ENCODE data around the gene FYCO1. TPM values are rescaled to one million over a fixed set of nuclear protein-coding genes. Genes with fewer than 3 reads are reported as not detected.

Gene FYCO1
- total RNA-seq, 1 donor from 2014 or later = 7.9 TPM

DNA sequence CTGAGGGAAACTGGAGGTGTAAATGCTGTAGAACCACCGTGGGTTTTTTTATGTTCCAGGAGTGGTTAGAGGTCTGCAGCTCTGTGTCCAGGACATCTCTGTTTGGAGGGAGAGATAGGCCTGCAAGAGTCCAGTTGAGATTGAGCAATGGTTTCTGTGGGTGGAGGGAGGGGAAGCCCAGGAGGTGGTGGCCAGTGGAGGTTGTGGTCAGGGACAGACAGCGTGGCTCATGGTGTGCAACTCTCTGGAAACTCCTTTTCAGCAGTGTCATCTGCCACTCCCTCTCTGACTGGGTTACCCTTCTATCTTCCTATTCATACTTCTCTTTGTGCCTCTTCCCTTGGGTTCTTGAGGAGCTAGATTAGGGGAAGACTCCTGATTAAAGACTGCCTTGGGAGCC lies 22.1 kb upstream of the FYCO1 start:
- FAIRE-seq = peak; percentile 43
- Histone ChIP-seq H3K36me3 (ENCODE audit: control insufficient read depth, insufficient read depth, low read length) (no peaks in the 10 kb centered on the region), H3K4me3 (ENCODE audit: low read depth, low read length) (no peak overlapping the region), H3K27me3 (ENCODE audit: control insufficient read depth, insufficient read depth, low read length) (peaks cover 2% of the 10 kb centered on the region)
- DNase-seq (ENCODE audit: low read depth) = no peak
- TF ChIP-seq, protein P1, sequence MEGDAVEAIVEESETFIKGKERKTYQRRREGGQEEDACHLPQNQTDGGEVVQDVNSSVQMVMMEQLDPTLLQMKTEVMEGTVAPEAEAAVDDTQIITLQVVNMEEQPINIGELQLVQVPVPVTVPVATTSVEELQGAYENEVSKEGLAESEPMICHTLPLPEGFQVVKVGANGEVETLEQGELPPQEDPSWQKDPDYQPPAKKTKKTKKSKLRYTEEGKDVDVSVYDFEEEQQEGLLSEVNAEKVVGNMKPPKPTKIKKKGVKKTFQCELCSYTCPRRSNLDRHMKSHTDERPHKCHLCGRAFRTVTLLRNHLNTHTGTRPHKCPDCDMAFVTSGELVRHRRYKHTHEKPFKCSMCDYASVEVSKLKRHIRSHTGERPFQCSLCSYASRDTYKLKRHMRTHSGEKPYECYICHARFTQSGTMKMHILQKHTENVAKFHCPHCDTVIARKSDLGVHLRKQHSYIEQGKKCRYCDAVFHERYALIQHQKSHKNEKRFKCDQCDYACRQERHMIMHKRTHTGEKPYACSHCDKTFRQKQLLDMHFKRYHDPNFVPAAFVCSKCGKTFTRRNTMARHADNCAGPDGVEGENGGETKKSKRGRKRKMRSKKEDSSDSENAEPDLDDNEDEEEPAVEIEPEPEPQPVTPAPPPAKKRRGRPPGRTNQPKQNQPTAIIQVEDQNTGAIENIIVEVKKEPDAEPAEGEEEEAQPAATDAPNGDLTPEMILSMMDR (IDR thresholded peaks at IDR 0.05; ENCODE audit: insufficient read depth, low read length, severe bottlenecking) = no peak

- TF ChIP-seq, protein P1 (IDR thresholded peaks at IDR 0.05; ENCODE audit: insufficient read depth, low read length, severe bottlenecking) = no peak
- peaks cover 4% of the 10 kb centered on the region for H3K27me3 ChIP-seq (ENCODE audit: control insufficient read depth, insufficient read depth, low read length)
- DNase-seq (ENCODE audit: low read depth) (no peak), FAIRE-seq (no peak)
- no peaks in the 10 kb centered on the region for H3K36me3 ChIP-seq (ENCODE audit: control insufficient read depth, insufficient read depth, low read length)
- no peak overlapping the region for H3K4me3 ChIP-seq (ENCODE audit: low read depth, low read length)
Measured at GRCh38 chr3:46013316-46014094, 17.9 kb upstream of the FYCO1 start.

DNA sequence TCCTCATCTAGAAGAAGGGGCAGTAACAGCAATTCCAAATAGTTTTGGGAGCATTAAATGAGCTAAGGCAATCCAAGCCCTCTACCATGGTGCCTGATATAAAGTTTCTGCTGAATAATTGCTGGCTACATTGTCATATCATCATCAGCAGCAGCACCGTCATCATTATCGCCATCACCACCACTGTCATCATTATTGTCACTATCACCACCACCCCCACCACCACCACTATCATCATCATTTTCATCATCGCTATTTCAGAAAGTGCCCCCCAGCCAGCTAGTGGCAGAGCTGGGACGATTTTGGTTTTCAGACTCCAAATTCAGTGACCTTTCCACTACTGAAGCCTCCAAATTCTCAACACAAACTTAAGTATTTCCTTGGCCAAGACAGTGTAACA lies 16.6 kb upstream of the FYCO1 start:
- TF ChIP-seq, protein P1 (IDR thresholded peaks at IDR 0.05; ENCODE audit: insufficient read depth, low read length, severe bottlenecking) = no peak
- FAIRE-seq (no peak), DNase-seq (ENCODE audit: low read depth) (no peak)
- H3K36me3 ChIP-seq (ENCODE audit: control insufficient read depth, insufficient read depth, low read length) = no peaks in the 10 kb centered on the region
- H3K4me3 ChIP-seq (ENCODE audit: low read depth, low read length) = no peak overlapping the region
- peaks cover 4% of the 10 kb centered on the region for H3K27me3 ChIP-seq (ENCODE audit: control insufficient read depth, insufficient read depth, low read length)

- H3K4me3 ChIP-seq (ENCODE audit: low read depth, low read length) = no peak overlapping the region
- no peaks in the 10 kb centered on the region for H3K36me3 ChIP-seq (ENCODE audit: control insufficient read depth, insufficient read depth, low read length)
- DNase-seq (ENCODE audit: low read depth) (no peak), FAIRE-seq (no peak)
- peaks cover 4% of the 10 kb centered on the region for H3K27me3 ChIP-seq (ENCODE audit: control insufficient read depth, insufficient read depth, low read length)
- TF ChIP-seq, protein P1 (IDR thresholded peaks at IDR 0.05; ENCODE audit: insufficient read depth, low read length, severe bottlenecking) = no peak
Measured at GRCh38 chr3:46010519-46011113, 15.0 kb upstream of the FYCO1 start.

- no peaks in the 10 kb centered on the region for H3K36me3 ChIP-seq (ENCODE audit: control insufficient read depth, insufficient read depth, low read length)
- no peak overlapping the region for H3K4me3 ChIP-seq (ENCODE audit: low read depth, low read length)
- DNase-seq (ENCODE audit: low read depth) (no peak), FAIRE-seq (no peak)
- TF ChIP-seq, protein P1 (IDR thresholded peaks at IDR 0.05; ENCODE audit: insufficient read depth, low read length, severe bottlenecking) = no peak
- H3K27me3 ChIP-seq (ENCODE audit: control insufficient read depth, insufficient read depth, low read length) = peaks cover 3% of the 10 kb centered on the region
Measured at GRCh38 chr3:46008058-46008457, 12.4 kb upstream of the FYCO1 start.
